ENCODE measurements around the gene PGM5.
"Not testable (repeated sequence)": the region's sequence is repeated elsewhere in the genome, so short reads cannot be mapped to it uniquely, and the experiment has no call there.

PGM5 gene

DNA sequence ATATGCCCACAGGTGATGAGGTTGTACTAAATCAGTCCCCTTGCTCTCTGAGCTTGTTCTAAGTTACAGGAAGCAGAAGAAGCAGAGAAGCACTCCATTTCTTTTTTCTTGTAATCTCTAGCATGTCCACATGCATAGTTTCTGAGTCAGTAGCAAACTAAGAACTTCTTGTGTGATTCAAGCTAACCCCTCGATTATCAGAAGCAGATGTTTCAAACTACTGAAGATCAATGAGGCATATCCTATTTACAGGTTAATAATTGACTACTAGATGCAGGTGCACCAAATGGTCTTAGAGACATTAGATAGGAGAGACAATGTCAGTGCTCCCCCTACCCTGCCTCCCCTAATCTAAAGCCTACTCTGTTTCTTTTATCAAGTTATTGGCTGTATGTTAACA is 21.3 kb downstream of the PGM5 start:
- DNase-seq (ENCODE audit: low read depth), result peak; percentile 42

DNA sequence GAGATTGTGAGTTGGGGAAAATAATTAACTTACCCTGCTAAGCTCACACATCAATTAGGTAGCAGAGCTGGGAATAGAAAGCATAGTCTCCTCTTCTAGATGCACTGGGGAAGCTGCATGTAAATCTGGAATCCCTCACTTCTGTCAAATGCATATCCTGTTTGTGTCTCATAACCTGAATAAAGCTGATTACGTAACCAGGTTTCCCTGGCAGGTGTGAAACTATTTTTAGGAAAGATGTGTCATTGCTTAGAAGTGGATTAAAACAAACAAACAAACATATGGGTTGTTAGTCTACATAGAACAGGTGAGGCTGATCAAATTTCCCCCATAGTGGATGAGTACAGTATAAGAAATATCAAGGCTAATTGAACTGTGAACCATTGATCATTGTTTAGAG is 27.5 kb downstream of the PGM5 start:
- not testable (repeated sequence) for DNase-seq (ENCODE audit: low read depth)

DNA sequence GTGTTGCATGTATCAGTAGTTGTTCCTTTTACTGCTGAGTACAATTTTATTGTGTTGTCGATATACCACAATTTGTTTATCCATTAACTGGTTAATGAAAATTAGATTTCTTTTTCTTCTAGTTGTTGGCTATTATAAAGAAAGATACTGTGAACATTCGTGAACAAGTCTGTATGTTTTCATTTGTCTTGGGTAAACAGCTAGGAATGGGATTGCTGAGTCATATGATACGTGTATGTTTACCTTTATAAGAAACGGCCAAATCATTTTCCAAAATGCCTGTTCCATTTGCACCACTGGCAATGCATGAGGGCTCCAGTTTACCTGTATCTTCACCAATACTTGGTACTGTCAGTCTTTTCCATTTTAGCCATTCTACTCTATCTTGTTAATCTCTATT is 33.1 kb downstream of the PGM5 start:
- not testable (repeated sequence) for DNase-seq (ENCODE audit: low read depth)

DNA sequence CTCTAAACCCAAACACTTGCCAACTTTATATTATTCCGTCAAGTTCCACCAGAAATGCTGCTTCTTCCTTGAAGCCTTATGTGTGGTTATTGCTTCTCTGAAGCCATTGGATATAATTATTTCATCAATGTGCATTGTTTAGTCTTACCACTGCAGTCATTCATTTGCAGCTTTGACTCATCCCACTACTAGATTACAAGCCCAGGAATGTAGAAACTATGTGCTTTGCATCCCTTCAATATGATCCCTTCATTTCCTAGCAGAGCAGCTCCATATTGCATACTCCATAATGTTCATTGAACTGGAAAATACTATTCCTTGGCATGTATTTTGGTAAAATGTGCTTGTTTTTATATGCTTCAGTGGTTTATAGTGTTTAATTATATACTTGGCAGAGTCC is 34.3 kb downstream of the PGM5 start:
- DNase-seq (ENCODE audit: low read depth), result not testable (repeated sequence)

DNA sequence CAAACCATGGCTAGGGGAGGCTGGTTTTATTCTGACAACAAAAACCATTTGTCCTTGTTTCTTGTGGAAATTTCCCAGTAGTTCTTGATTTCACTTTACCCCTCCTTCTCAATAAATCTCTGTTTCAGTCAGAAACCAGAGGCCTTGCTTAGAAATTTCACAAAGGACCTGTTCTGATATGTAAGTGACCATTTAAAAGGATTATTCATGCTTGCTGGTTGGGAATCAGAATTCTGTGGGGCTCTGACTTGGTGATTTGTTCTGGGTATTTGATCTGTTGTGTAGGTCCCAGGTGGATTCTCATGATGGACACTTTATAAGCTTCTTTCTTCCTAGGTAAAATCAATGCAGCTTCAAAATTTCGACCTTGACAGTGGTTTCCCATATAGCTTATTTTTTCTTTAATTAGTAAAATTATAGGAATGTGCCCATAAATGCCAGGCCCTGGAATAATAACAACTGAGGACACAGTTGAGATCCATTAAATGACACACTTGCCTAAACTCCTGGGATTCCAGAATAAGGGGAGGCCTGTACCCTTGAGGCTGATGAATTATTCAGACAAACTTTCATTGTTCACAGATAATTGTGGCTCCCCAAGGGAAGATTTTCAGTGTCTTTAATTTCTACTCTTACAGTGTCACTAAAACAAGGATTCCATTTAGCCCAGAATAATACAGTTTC is 40.1 kb downstream of the PGM5 start:
- DNase-seq (ENCODE audit: low read depth), result peak; percentile 32

DNA sequence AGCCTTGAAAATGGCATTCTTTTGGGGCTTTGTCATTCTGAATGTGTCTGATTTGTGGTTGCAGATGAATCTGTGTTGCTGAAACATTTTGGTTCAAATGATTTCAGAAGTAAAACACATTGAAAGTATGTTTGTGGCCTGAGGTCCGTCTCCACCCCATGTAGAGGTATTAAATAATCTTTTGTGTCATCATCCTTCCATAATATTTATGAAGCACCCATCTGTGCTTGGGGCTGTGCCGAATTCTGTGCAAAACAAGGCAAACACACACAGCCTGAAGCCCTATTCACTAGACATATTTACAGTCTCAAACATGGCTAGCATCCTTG is 40.6 kb downstream of the PGM5 start:
- DNase-seq (ENCODE audit: low read depth), result peak; percentile 85

DNA sequence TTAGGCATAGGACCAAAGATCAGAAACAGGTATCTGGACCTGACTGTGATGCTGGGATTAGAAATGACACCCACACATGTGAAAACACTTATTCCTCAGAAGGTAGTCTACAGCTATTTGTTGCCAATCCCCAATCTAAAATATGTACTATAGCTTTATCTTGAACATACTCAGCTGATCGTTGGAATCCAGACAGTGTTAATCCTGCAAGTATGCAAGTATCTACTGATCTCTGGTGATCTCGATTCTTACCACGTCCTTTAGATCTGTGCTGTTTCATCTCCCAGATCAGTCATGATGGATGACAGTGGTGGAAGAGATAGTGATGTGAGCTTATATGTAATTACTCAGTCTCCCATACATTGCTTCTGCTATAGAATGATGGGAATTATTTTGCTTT is 41.4 kb downstream of the PGM5 start:
- DNase-seq (ENCODE audit: low read depth), result peak; percentile 26

DNA sequence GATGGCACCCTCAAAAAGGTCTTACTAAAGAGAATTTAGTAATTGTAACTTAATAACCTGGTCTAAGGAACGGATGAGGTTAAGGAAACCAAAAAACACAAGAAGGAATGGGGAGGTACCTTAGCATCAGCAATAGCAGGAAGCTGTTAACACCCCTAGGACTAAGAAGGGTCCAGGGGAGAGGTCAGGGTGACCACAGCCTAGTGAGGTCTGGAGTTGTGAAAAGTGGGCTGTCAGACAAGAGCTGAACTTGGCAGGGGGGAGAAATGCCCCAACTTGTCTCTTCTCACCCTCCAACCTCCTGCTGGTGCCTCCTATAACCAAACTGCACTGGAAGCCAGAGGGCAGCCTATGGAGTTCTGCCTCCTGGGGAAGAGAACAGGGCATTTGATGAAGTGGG is 41.9 kb downstream of the PGM5 start:
- not testable (repeated sequence) for DNase-seq (ENCODE audit: low read depth)

DNA sequence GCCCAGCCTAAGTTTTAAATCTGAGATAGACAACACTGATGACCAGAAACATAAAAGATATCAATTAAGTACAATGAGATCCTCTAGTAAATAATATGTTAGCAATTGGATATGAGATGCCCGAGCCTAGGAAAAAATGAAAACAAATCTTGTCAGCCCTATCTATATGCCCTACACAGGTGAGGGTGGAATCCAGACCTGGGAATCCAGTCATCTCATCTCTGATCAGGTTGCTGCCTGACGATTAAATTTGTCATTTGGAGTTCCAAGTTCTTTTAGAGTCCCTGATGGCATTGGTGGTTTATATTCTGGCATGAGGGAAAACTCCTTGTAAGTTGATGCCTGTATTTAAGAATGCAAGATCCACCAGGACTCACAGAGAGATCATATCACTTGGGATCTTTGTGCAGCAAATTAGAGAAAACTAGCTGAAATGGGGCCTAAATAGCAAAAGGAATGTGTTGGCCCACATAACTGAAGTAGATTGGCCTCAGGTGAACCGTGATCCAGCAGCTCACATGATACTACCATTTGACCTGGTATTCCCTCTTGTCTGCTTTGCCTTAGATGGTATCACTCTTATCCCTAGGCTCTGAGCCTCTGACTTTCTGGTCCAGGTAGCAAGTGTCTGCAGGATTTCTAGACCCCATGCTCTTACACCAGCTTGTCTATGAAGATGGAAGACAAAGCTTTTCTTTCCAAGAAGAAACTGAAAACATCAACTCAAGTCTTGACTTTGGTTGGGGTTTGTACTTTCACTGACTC is 48.2 kb downstream of the PGM5 start:
- DNase-seq (ENCODE audit: low read depth), result not testable (repeated sequence)

DNA sequence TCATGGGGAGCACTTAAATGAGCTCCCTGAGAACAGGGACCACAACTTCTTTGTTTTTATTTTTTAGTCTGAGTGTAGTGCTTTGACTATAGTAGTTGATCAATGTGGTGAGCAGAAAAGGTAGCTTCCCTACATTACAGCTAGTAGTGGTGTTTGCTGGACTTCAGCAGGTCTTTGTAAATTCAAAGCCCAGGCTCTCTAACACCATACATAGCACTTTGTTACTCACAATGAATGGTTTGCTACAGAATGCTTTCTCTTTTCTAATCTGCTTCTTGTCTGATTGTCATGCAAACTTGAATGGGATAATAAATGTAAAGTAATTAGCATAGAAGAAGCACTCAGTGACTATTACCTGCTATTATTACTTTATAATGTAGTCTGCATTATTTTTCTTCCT is 55.5 kb downstream of the PGM5 start:
- DNase-seq (ENCODE audit: low read depth), result not testable (repeated sequence)

DNA sequence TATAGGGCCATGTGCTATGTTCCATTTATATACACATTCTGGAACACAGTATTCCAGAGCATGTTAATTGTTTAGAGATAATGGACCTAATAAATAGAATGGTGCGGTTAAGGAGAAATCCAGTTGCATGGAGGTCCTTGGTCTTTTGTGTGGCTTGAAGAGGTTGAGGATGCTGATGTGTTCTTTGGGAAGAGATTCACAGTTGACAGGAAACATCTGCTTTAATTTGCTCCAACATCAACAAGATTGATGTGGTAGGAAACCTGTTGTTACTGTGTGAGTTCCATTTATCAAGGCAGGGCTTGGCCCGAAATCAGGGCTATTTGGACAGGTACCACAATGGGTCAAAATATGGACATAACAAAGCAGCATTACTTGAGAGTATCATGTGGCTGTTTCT is 56.3 kb downstream of the PGM5 start:
- not testable (repeated sequence) for DNase-seq (ENCODE audit: low read depth)

DNA sequence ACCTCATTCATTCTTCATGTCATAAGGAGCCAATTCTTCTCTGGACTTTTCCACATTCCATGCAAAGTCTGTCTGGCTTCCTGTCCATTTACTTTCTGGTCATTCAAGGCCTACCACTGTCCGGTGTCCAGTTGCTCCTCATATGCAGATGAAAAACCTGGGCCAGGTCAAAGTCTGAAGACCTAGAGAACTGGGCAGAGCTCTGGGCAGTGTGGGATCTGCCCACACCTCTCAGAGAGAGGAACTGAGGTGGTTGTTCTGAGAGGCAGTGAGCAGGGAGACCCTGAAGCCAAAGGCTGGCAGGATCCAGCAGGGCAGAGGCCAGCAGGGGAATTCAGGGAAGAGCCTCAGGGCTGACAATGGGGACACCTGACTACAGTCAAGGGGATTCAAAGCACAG is 58.7 kb downstream of the PGM5 start:
- not testable (repeated sequence) for DNase-seq (ENCODE audit: low read depth)

DNA sequence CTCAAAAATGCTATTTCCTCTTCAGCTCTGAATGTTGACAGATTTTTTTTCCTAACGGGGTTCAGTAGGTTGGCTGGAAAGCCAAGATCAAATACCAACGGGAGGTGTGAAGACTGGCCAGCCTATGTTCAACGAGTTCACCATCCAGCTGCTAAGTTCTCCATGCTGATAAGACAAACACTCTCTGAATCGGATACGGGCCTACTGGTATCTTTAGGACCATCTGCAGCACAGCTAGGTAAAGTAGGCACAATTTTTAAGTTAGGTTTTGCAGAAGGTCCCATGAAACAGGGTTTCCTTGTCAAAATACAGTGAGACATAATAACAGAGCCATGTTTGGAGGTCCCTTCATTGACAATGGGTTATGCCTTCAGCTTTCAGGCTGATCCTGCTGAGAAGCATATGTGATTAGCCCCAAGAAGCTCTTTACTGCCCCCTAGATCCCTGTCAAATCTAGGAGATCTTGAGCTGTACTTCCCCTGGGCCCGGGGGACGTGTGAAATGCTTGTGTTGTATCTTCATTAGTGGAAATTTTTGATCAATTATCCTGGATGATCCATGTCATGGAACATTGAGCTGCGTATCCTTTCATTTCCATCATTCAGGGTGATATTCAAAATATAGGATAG is 60.6 kb downstream of the PGM5 start:
- DNase-seq (ENCODE audit: low read depth), result peak; percentile 16

DNA sequence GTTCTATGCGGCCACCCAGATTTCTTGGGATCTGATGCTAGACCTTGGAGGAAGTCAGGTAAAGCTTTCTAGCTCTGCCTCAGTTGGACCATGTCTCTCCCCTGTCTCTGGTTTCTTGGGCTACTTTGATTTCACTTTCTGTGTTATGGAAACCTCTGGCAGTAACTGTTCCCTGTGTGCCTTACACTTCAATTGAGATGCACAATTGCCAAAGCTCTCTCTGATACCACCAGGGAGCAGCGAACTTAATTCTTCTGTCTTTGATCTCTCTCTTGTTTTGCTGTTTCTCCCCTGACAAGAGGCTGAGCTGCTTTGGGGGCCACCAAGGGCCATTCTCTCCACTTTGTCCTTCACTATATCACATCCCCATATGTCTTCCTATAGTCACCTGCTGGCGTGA is 61.4 kb downstream of the PGM5 start:
- DNase-seq (ENCODE audit: low read depth), result no peak

DNA sequence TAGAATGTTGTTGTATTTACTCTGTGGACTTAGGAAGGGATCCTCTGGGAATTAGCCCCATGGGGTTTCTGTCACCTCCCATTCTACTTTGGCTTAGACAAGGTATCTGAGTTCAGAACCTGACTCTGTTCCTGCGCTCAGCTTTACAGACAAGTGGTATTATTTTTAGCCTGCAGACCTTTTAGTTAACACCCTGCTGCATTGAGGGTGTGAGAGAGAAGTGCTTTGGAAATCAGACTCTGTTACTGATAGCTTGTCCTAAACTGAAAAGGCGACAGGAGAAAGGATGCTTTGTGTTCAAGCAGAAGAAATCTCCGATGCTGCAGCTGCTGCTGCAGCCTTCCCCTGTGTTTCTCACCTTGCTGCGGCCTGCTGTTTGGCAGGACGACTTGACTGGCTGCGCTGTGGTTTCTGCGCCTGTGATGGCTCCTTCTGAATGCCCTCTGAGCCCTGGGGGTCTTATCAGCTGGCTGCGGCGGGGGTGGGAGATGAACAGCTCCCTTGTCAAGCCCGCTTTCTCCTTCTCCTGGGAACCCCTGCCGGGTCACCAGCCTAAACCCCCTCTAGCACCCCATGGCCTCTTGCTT is 61.9 kb downstream of the PGM5 start:
- no peak for DNase-seq (ENCODE audit: low read depth)

DNA sequence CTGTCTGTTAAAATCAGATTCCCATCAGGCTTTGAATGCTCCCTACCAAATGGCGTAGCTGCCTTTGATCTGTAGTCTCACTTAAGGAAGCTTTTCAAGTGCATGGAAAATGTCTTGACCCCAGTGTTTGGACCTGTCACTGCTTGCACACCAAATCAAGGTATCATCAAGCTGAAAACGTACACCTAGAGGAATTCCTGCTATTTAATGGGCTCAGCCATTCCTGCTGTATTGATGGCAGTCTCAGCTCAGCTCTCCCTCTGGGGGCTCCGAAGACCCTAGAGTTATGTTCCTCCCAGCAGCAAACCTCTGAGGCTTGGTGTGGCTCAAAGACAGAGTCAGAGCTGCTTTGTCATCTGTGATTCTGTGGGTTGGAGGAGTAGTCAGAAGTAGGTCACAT is 63.5 kb downstream of the PGM5 start:
- no peak for DNase-seq (ENCODE audit: low read depth)

DNA sequence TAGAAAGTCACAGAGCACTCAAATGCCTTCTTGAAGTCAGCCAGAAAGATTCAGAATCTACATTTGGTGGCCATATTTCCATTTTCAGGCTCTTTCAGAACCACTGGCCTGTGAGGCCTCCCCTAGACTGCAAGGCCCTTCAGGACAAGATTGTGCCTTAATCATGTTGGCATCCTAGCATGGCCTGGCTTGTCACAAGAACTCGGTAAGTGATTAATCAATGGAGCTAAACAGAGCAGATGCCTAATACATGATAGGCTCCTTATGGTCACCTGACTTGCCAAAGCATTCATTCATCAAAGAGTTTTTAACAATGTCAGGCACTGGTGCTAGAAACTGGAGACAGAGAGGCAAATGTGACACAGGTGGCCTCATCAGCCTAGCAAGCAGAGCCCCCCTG is 70.3 kb downstream of the PGM5 start:
- DNase-seq (ENCODE audit: low read depth), result no peak

DNA sequence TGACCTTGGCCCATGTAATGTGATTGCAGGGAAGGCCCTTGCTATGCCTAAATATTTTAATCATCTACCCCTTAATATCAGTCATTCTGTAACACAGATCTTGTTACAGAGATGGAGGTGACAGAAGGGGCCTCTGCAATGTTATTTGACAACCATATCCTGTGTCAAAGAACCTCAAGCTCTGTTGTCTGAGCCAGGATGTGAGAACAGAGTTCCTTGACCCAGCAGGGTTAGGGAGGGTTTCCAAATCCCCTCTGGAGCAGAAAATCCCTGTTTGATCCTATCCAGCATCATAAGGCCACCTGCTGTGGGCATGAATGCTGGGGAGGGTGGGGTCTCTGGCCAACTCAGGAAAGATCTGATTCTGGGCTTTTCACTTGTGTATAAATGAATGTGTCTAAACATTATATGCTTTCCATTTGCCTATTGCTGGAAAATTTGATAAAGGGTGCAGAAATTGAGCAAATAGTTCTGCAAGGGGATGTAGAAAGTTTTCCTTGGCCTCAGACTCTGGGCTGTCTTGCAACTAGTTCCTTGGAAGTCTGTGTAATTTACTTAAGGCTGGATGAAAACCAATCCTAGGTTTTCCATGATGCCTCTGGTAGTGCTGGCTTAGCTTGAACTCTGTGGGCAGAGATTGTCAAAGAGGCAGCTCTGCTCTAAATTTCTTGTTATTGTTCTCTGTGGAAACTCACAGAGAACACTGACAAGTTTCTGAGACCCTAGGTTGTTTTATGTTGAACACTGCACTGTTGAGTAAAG is 71.0 kb downstream of the PGM5 start:
- DNase-seq (ENCODE audit: low read depth), result no peak

DNA sequence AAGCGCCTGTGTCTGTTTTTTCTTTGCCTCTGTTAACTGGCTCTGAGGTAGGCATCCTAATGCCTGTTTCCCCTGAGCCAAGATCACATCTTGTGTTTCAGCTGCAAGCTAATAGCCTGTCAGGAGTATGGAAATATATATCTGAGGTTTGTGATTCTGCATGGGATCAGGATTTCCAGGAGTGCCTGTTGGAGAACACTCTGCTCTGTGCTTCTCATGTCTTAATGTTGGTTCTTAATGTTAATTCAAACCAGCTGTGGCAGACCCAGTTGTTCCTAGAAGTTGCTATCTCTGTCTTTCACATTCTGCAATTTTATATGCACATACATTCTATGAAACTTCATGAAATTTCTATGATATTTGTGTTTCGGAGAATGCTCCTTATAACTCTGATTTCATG is 72.1 kb downstream of the PGM5 start:
- DNase-seq (ENCODE audit: low read depth), result no peak

DNA sequence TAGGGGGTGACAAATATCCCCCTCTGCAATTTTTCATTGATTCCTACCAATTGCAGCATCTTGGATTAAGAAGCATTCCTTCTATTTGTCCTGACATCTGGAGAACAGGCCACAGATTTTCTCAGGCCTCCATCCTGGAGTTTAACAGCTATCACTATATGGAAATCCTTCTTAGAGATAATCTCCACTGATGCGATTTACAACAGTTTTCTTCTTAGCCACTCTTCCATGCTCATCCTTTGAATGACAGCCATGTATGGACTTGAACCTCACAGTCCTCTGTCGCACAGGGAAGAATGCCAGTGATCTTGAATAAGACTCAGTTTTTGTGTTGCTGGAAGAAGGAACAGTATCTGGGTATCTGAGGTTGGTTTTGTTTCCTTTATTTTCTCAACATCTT is 73.2 kb downstream of the PGM5 start:
- no peak for DNase-seq (ENCODE audit: low read depth)

DNA sequence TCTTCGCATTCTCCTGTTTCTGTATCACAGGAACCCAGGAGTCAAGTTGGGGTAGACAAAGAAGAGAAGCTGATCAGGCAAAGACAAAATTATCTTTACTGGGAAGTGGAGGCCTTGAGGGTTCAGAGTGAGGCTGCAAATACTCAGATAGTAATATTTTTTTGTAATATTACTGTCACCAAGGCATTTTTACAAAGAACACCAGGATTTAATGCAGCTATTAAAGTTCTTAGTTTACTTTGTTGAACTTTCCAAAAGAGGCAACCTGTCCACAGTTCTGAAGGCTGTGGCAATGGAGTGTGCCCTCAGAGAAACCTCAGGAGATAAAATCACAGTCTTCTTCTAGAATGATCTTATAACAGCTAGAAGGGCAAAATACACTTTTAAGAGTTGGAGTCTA is 74.9 kb downstream of the PGM5 start:
- no peak for DNase-seq (ENCODE audit: low read depth)

DNA sequence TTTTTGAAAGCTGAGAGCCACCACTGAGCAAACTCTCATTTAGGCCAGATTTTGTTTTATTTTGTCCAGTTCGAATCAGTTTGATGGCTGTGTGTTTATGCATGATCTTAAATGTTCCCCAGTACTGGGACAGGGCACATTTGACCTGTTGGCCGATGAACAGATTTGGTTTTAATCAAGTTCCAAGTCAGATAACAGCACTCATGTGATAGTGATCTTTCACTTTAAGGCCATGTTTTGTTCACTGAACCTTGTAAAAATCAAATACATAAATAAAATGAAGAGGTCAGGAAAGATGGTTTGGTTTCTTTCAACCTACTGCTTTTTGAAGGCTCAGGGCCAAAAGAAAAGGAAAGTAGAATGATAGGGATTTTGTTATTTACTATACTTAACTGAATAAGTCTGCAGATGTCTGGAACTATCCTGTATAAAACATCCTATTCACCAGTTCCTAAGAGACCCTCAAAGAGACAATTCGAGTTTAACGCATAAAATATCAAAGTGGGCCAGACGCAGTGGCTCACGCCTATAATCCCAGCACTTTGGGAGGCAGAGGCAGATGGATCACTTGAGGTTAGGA is 77.2 kb downstream of the PGM5 start:
- DNase-seq (ENCODE audit: low read depth), result no peak
